SK-N-SH treated with all-trans-retinoic acid at 6 μM for 48 hours (cell line): Measurements from ENCODE around the gene SLC30A3.

Experiments
- ARNTL ChIP-seq: fragments of 450-650 bp; formaldehyde crosslinking; IDR thresholded peaks from 2 replicates; pipeline ENCODE4 v1.5.0; 2020; ENCODE audit warnings: low read depth, mild to moderate bottlenecking, moderate library complexity, borderline replicate concordance
- BACH2 ChIP-seq: fragments of 250-450 bp; sonication (Bioruptor Pico); IDR thresholded peaks from 2 replicates; pipeline ENCODE4 v1.9.0; 2021; ENCODE audit warnings: mild to moderate bottlenecking, borderline replicate concordance
- GLIS3 ChIP-seq: fragments of 250-450 bp; sonication (Bioruptor Pico); IDR thresholded peaks from 2 replicates; pipeline ENCODE4 v1.5.0; 2020; ENCODE audit warnings: mild to moderate bottlenecking, moderate library complexity
- ISL1 ChIP-seq: fragments of 250-450 bp; sonication (Bioruptor Pico); IDR thresholded peaks from 2 replicates; pipeline ENCODE4 v2.1.2; 2022; ENCODE audit warnings: mild to moderate bottlenecking, moderate library complexity
- RARB ChIP-seq: fragments of 250-450 bp; sonication (Bioruptor Pico); IDR thresholded peaks from 2 replicates; pipeline ENCODE4 v1.8.0; 2021; ENCODE audit warnings: mild to moderate bottlenecking, moderate library complexity
- TCF4 ChIP-seq: fragments of 250-450 bp; sonication (Bioruptor Pico); IDR thresholded peaks from 2 replicates; pipeline ENCODE4 v1.8.0; 2021; ENCODE audit warnings: mild to moderate bottlenecking, moderate library complexity, borderline replicate concordance
- TOX ChIP-seq: fragments of 250-450 bp; sonication (Bioruptor Pico); IDR thresholded peaks from 2 replicates; pipeline ENCODE4 v1.8.0; 2021; ENCODE audit warnings: mild to moderate bottlenecking, moderate library complexity, borderline replicate concordance
- ZFP30 ChIP-seq: fragments of 450-650 bp; formaldehyde crosslinking; IDR thresholded peaks from 2 replicates; pipeline ENCODE4 v1.5.0; 2022; ENCODE audit warnings: mild to moderate bottlenecking, moderate library complexity
- ZNF565 ChIP-seq: fragments of 450-650 bp; formaldehyde crosslinking; conservative IDR thresholded peaks from 2 replicates; pipeline ENCODE4 v1.5.0; 2020; ENCODE audit warnings: low read depth, mild to moderate bottlenecking, moderate library complexity
- ZNF70 ChIP-seq: fragments of 450-650 bp; formaldehyde crosslinking; IDR thresholded peaks from 2 replicates; pipeline ENCODE4 v1.5.0; 2020; ENCODE audit warnings: mild to moderate bottlenecking, moderate library complexity
- TF ChIP-seq, protein P1 (sequence below): fragments of 250-450 bp; sonication (Bioruptor Pico); IDR thresholded peaks from 2 replicates; pipeline ENCODE4 v1.5.1; 2020; ENCODE audit warnings: low read depth, mild to moderate bottlenecking, moderate library complexity
- TF ChIP-seq, protein P2 (sequence below): fragments of 250-450 bp; sonication (Bioruptor Pico); IDR thresholded peaks from 2 replicates; pipeline ENCODE4 v1.8.0; 2021; ENCODE audit warnings: low read depth, mild to moderate bottlenecking, moderate library complexity, borderline replicate concordance
- TF ChIP-seq, protein P3 (sequence below): fragments of 250-450 bp; sonication (Bioruptor Pico); IDR thresholded peaks from 2 replicates; pipeline ENCODE4 v1.8.0; 2020; ENCODE audit warnings: mild to moderate bottlenecking, moderate library complexity, borderline replicate concordance

- TF ChIP-seq GLIS3 (CRISPR knock-in tag): no peak
- TF ChIP-seq ZFP30: no peak
- TF ChIP-seq TOX (CRISPR knock-in tag): no peak
- TF ChIP-seq, protein P1, sequence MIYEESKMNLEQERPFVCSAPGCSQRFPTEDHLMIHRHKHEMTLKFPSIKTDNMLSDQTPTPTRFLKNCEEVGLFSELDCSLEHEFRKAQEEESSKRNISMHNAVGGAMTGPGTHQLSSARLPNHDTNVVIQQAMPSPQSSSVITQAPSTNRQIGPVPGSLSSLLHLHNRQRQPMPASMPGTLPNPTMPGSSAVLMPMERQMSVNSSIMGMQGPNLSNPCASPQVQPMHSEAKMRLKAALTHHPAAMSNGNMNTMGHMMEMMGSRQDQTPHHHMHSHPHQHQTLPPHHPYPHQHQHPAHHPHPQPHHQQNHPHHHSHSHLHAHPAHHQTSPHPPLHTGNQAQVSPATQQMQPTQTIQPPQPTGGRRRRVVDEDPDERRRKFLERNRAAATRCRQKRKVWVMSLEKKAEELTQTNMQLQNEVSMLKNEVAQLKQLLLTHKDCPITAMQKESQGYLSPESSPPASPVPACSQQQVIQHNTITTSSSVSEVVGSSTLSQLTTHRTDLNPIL (CRISPR knock-in tag): no peak
- TF ChIP-seq BACH2: no peak
- TF ChIP-seq ZNF70 (CRISPR knock-in tag): no peak
- TF ChIP-seq, protein P2, sequence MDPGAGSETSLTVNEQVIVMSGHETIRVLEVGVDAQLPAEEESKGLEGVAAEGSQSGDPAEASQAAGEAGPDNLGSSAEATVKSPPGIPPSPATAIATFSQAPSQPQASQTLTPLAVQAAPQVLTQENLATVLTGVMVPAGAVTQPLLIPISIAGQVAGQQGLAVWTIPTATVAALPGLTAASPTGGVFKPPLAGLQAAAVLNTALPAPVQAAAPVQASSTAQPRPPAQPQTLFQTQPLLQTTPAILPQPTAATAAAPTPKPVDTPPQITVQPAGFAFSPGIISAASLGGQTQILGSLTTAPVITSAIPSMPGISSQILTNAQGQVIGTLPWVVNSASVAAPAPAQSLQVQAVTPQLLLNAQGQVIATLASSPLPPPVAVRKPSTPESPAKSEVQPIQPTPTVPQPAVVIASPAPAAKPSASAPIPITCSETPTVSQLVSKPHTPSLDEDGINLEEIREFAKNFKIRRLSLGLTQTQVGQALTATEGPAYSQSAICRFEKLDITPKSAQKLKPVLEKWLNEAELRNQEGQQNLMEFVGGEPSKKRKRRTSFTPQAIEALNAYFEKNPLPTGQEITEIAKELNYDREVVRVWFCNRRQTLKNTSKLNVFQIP: no peak
- TF ChIP-seq ARNTL: no peak
- TF ChIP-seq, protein P3, sequence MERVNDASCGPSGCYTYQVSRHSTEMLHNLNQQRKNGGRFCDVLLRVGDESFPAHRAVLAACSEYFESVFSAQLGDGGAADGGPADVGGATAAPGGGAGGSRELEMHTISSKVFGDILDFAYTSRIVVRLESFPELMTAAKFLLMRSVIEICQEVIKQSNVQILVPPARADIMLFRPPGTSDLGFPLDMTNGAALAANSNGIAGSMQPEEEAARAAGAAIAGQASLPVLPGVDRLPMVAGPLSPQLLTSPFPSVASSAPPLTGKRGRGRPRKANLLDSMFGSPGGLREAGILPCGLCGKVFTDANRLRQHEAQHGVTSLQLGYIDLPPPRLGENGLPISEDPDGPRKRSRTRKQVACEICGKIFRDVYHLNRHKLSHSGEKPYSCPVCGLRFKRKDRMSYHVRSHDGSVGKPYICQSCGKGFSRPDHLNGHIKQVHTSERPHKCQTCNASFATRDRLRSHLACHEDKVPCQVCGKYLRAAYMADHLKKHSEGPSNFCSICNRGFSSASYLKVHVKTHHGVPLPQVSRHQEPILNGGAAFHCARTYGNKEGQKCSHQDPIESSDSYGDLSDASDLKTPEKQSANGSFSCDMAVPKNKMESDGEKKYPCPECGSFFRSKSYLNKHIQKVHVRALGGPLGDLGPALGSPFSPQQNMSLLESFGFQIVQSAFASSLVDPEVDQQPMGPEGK: no peak
- TF ChIP-seq RARB (CRISPR knock-in tag): no peak
- no peak for TF ChIP-seq ISL1 (CRISPR knock-in tag)
- TF ChIP-seq ZNF565 (CRISPR knock-in tag): no peak
- TF ChIP-seq TCF4 (CRISPR knock-in tag): no peak
These were observed 2.7 kb upstream of the SLC30A3 start for GRCh38 chr2:27265536-27265870.
